PFSK-1 (cell line): ENCODE data around the gene PLEKHH3.

Experiments used
- FOXP2 ChIP-seq: optimal IDR thresholded peaks from 2 replicates; pipeline ENCODE3; 2011; ENCODE audit warnings: borderline replicate concordance, control low read depth, inconsistent platforms; ENCODE audit not compliant: insufficient read depth; ENCODE audit errors: extremely low read length, extremely low read depth
- POLR2AphosphoS5 ChIP-seq: IDR thresholded peaks from 2 replicates; pipeline ENCODE4 v1.6.1; 2012; ENCODE audit warnings: low read depth, mild to moderate bottlenecking, control low read depth, low read length, moderate library complexity
- REST ChIP-seq, 2 experiments: IDR thresholded peaks; 2 replicates each; pipeline versions ENCODE4 v1.6.1 to v1.8.0; 2011 to 2012; ENCODE audit warnings: low read depth in 2 of 2, low read length in 2 of 2, control low read depth in 1 of 2, inconsistent platforms in 1 of 2, mild to moderate bottlenecking in 1 of 2, moderate library complexity in 1 of 2; ENCODE audit not compliant: insufficient read depth in 1 of 2
- SIN3A ChIP-seq: IDR thresholded peaks from 2 replicates; pipeline ENCODE4 v1.6.1; 2012; ENCODE audit warnings: mild to moderate bottlenecking, low read length, moderate library complexity, borderline replicate concordance; ENCODE audit not compliant: insufficient read depth
- TAF1 ChIP-seq: IDR thresholded peaks from 2 replicates; pipeline ENCODE4 v1.6.1; 2012; ENCODE audit warnings: low read length, control low read depth, borderline replicate concordance; ENCODE audit not compliant: insufficient read depth

Gene PLEKHH3

GRCh38 chr17:42687707-42688320 is 11.0 kb upstream of the PLEKHH3 start:
- TF ChIP-seq FOXP2 = no peak
- TF ChIP-seq REST (IDR thresholded peaks at IDR 0.05; ENCODE audit: insufficient read depth in 1 of 2, low read depth in 2 of 2, low read length in 2 of 2) = no peak
- no peak for TF ChIP-seq TAF1
- TF ChIP-seq POLR2AphosphoS5 = no peak
- no peak for TF ChIP-seq SIN3A

GRCh38 chr17:42686520-42687128 is 9.8 kb upstream of the PLEKHH3 start:
- no peak for TF ChIP-seq FOXP2
- TF ChIP-seq POLR2AphosphoS5 = no peak
- no peak for TF ChIP-seq TAF1
- no peak for TF ChIP-seq REST (IDR thresholded peaks at IDR 0.05; ENCODE audit: insufficient read depth in 1 of 2, low read depth in 2 of 2, low read length in 2 of 2)
- TF ChIP-seq SIN3A = no peak

GRCh38 chr17:42685831-42686230 is 9.0 kb upstream of the PLEKHH3 start:
- TF ChIP-seq SIN3A (no peak), POLR2AphosphoS5 (no peak)

- TF ChIP-seq FOXP2 (no peak), TAF1 (no peak), POLR2AphosphoS5 (no peak), REST (IDR thresholded peaks at IDR 0.05; ENCODE audit: insufficient read depth in 1 of 2, low read depth in 2 of 2, low read length in 2 of 2) (no peak)
Measured at GRCh38 chr17:42684929-42685556, 8.2 kb upstream of the PLEKHH3 start.

- TF ChIP-seq POLR2AphosphoS5 = no peak
- TF ChIP-seq REST (IDR thresholded peaks at IDR 0.05; ENCODE audit: insufficient read depth in 1 of 2, low read depth in 2 of 2, low read length in 2 of 2) = no peak
- TF ChIP-seq SIN3A = no peak
- no peak for TF ChIP-seq TAF1
- no peak for TF ChIP-seq FOXP2
Measured at GRCh38 chr17:42683407-42684034, 6.7 kb upstream of the PLEKHH3 start.
